GM21447 (cell line): ENCODE results near the gene ABLIM2.

Experiments used
- ATAC-seq: cut with Tn5 transposase; IDR thresholded peaks from one replicate; pipeline ENCODE4 v1.9.1; 2021; ENCODE audit not compliant: unreplicated experiment

The ABLIM2 gene

GRCh38 chr4:7990807-7991459, 167.7 kb downstream of the ABLIM2 start:
- no peak for ATAC-seq

GRCh38 chr4:7989654-7990053, 169.0 kb downstream of the ABLIM2 start:
- no peak for ATAC-seq

GRCh38 chr4:7988437-7988836, 170.2 kb downstream of the ABLIM2 start:
- ATAC-seq = no peak

GRCh38 chr4:7987148-7987989, 171.2 kb downstream of the ABLIM2 start:
- ATAC-seq = peak; percentile 60

GRCh38 chr4:7985891-7986441, 172.6 kb downstream of the ABLIM2 start:
- ATAC-seq = no peak

GRCh38 chr4:7985072-7985471, 173.5 kb downstream of the ABLIM2 start:
- no peak for ATAC-seq

- no peak for ATAC-seq
These were observed 174.2 kb downstream of the ABLIM2 start for GRCh38 chr4:7984286-7984925.

GRCh38 chr4:7983296-7983695, 175.3 kb downstream of the ABLIM2 start:
- ATAC-seq = no peak

GRCh38 chr4:7981738-7982394, 176.7 kb downstream of the ABLIM2 start:
- ATAC-seq = no peak

GRCh38 chr4:7980036-7980435, 178.6 kb downstream of the ABLIM2 start:
- ATAC-seq = no peak

GRCh38 chr4:7979652-7979968, 179.0 kb downstream of the ABLIM2 start:
- ATAC-seq = no peak

- ATAC-seq = no peak
These were observed 179.5 kb downstream of the ABLIM2 start for GRCh38 chr4:7978907-7979651.

- ATAC-seq = no peak
These were observed 180.1 kb downstream of the ABLIM2 start for GRCh38 chr4:7978489-7978888.

- no peak for ATAC-seq
These were observed 182.0 kb downstream of the ABLIM2 start for GRCh38 chr4:7976634-7977033.

GRCh38 chr4:7976025-7976424, 182.6 kb downstream of the ABLIM2 start:
- no peak for ATAC-seq

- no peak for ATAC-seq
These were observed 184.2 kb downstream of the ABLIM2 start for GRCh38 chr4:7974425-7974824.

GRCh38 chr4:7973545-7973981, 185.1 kb downstream of the ABLIM2 start:
- no peak for ATAC-seq

GRCh38 chr4:7971881-7972500, 186.6 kb downstream of the ABLIM2 start:
- no peak for ATAC-seq

- no peak for ATAC-seq
These were observed 187.4 kb downstream of the ABLIM2 start for GRCh38 chr4:7971159-7971631.

- peak; percentile 16 for ATAC-seq
These were observed 188.2 kb downstream of the ABLIM2 start for GRCh38 chr4:7970361-7970946.
